LHCN-M2 (cell line): ENCODE measurements around the gene MRGPRX1. TPM values are rescaled to one million over a fixed set of nuclear protein-coding genes. Genes with fewer than 3 reads are reported as not detected.
"Not testable (repeated sequence)": the region's sequence is repeated elsewhere in the genome, so short reads cannot be mapped to it uniquely, and the experiment has no call there.

Source experiments
- DNase-seq: peaks from one replicate; pipeline ENCODE4 v3.0.0-alpha.2; 2012; ENCODE audit warnings: low read depth
- polyA plus RNA-seq: library from polyadenylated mRNA; unstranded; fragments of >200 nt; gene quantifications from one replicate; pipeline ENCODE4 v1.2.1, GENCODE V29; 2012; ENCODE audit warnings: missing spikeins
- total RNA-seq: library from RNA; depleted of rRNA; stranded (reverse); fragments of >200 nt; gene quantifications from 2 replicates; pipeline ENCODE4 v1.2.3, GENCODE V29; 2014; rRNA removed

The MRGPRX1 gene
- total RNA-seq, result not detected in 2 replicates
- not detected for polyA plus RNA-seq

- no peak for DNase-seq
Measured at GRCh38 chr11:18939314-18939713, at the start of gene MRGPRX1. MRGPRX1 (minus strand) TSS chr11:18939414; CDS start chr11:18934784, 4,630 bp downstream.

DNA sequence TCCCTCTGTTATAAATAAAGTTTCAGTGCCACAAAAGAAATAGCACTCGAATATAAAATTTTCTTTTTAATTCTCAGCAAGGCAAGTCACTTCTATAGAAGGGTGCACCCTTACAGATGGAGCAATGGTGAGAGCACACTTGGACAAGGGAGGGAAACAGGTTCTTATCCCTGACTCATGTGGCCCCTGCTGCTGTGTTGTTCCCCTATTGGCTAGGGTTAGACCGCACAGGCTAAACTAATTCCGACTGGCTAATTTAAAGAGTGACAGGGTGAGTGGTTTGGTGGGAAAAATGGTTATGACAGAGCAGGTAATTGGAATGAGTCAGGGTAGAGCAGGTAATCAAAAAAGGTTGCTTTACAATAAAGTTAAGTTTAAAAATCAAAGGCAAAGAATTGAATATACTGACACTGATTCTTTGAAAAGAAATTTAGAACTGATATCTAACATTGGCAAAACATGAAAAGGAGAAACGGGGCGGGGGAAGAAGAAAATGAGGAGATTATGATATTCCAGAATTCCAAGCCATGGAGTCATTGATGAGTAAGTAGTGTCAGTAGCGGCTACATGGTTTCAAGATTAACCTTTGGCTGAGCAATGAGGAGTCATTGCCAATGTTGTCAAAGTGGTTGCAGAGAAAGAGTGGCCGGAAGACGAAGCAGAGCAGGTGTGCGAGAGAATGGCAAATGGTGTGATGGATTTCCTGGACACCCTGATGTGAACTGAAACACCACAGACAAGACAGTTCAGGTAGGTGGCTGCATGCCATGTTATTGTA is 48.4 kb upstream of the MRGPRX1 start:
- DNase-seq, result peak; percentile 89

- peak; percentile 4 for DNase-seq
Measured at GRCh38 chr11:18986744-18987143, 47.5 kb upstream of the MRGPRX1 start.

- no peak for DNase-seq
Measured at GRCh38 chr11:18981897-18982296, 42.7 kb upstream of the MRGPRX1 start.

DNA sequence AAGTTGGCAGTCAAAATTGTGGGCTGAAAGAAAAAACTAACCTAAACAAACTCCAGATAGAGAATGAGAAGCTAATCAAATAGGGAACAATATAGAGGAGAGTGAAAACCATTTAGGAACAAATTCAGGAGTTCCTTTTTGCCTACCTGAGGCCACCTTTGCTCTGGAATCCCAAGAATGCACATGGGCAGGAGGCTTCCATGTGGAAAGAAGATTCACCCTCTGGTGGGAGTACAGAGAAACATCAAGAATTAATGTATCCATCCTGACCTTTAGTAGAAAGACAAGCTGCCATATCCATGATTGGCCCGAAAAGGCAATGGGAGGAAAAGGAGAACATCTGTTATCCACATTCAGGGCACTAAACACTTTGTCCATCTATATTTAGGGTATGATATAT is 35.0 kb upstream of the MRGPRX1 start:
- no peak for DNase-seq

DNA sequence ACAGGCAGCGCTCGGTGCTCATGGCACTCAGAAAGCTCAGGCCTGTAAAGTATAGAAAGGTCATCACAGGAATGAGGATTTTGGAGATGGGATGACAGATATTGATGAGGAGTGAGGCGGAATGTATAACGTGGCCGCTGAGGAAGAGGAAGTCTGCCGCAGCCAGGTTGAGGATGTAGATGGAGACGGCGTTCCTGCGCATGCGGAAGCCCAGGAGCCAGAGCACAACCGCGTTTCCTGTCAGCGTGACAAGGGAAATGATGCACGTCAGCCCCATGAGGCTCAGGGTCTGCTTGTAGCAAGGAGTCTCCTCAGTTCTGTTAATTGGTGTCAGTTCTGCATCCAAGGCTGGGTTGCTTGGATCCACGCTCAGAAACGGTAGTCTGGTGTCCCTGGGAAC is 33.1 kb upstream of the MRGPRX1 start:
- no peak for DNase-seq

DNA sequence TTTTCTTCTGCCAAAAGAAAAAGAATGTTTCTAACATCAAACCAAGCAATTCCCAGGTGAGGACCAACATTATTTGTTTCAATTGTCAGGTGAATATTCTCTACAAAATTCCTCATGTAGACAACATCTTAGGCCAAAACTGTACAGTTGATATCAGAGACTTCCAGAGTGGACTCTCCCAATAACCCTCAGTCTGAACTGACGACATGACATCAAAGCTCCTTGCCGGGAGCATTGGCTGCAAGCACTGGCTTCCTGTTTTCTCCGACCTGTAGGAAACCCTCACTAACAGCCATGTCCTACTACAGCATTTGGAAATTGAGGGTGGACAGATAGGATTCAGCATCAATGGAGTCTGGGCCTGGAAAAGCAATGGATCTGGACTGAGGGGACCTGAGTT is 30.5 kb upstream of the MRGPRX1 start:
- DNase-seq, result no peak

GRCh38 chr11:18958221-18958910 is 19.2 kb upstream of the MRGPRX1 start:
- no peak for DNase-seq

DNA sequence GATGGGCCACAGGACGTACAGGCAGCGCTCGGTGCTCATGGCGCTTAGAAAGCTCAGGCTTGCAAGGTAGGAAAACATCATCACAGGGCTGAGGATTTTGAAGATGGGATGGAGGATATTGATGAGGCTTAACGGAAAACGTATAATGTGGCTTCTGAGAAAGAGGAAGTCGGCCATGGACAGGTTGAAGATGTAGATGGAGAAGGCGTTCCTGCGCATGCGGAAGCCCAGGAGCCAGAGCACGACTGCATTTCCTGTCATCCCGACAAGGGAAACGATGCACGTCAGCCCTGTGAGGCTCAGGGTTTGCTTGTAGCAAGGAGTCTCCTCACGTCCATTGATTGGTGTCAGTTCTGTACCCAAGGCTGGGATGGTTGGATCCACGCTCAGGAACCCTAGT is 17.4 kb upstream of the MRGPRX1 start:
- DNase-seq, result no peak

GRCh38 chr11:18936002-18936673 is 3.1 kb downstream of the MRGPRX1 start:
- DNase-seq, result no peak

DNA sequence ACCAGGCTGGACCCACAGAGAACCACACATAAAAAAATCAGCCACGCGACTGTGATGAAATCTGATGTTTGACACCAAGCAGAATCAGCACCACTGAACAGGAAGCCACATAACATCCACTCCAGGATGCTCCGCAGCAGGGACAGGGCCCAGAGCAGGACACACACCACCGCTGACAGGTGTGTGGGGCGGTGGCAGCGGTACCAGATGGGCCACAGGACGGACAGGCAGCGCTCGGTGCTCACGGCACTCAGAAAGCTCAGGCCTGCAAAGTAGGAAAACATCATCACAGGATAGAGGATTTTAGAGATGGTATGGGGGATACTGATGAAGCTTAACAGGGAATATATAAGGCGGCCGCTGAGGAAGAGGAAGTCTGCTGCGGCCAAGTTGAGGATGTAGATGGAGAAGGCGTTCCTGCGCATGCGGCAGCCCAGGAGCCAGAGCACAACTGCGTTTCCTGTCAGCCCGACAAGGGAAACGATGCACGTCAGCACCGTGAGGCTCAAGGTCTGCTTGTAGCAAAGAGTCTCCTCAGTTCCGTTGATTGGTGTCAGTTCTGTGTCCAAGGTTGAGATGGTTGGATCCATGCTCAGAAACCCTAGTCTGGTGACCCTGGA is 4.9 kb downstream of the MRGPRX1 start:
- DNase-seq, result no peak

GRCh38 chr11:18927550-18928322 is 11.5 kb downstream of the MRGPRX1 start:
- DNase-seq, result no peak

- DNase-seq, result not testable (repeated sequence)
Measured at GRCh38 chr11:18925426-18925825, 13.8 kb downstream of the MRGPRX1 start.

GRCh38 chr11:18912883-18913282 is 26.3 kb downstream of the MRGPRX1 start:
- DNase-seq, result no peak

GRCh38 chr11:18907391-18907790 is 31.8 kb downstream of the MRGPRX1 start:
- DNase-seq, result no peak

- not testable (repeated sequence) for DNase-seq
Measured at GRCh38 chr11:18900637-18901036, 38.6 kb downstream of the MRGPRX1 start.

- not testable (repeated sequence) for DNase-seq
Measured at GRCh38 chr11:18900151-18900611, 39.0 kb downstream of the MRGPRX1 start.

- DNase-seq, result not testable (repeated sequence)
Measured at GRCh38 chr11:18891712-18892111, 47.5 kb downstream of the MRGPRX1 start.

DNA sequence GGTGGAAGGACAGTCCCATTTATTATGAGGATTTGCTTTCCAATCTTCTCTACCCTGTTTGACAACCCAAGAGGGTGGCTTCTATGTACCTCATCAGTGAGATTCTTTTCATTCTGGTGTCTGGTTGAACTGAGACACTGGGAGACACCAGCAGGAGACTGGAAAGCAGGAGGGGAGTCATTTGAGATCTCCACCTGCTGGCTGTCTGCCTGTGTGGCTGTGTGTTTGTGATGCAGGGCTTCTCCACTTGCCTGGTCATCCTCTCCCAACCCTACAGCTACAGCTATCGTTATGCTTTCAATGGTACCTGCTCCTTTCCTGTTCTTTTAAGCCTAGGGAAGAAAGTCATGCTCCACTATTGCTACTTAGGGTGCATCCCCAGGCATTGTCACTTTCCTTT is 48.6 kb downstream of the MRGPRX1 start:
- no peak for DNase-seq
